ENCODE measurements around the gene TENT4A.

- TF ChIP-seq CTCF (IDR thresholded peaks at IDR 0.05), result no peak
- TF ChIP-seq POLR2AphosphoS5 (IDR thresholded peaks at IDR 0.05; ENCODE audit: low read depth, low read length), result no peak
- TF ChIP-seq, protein P1, sequence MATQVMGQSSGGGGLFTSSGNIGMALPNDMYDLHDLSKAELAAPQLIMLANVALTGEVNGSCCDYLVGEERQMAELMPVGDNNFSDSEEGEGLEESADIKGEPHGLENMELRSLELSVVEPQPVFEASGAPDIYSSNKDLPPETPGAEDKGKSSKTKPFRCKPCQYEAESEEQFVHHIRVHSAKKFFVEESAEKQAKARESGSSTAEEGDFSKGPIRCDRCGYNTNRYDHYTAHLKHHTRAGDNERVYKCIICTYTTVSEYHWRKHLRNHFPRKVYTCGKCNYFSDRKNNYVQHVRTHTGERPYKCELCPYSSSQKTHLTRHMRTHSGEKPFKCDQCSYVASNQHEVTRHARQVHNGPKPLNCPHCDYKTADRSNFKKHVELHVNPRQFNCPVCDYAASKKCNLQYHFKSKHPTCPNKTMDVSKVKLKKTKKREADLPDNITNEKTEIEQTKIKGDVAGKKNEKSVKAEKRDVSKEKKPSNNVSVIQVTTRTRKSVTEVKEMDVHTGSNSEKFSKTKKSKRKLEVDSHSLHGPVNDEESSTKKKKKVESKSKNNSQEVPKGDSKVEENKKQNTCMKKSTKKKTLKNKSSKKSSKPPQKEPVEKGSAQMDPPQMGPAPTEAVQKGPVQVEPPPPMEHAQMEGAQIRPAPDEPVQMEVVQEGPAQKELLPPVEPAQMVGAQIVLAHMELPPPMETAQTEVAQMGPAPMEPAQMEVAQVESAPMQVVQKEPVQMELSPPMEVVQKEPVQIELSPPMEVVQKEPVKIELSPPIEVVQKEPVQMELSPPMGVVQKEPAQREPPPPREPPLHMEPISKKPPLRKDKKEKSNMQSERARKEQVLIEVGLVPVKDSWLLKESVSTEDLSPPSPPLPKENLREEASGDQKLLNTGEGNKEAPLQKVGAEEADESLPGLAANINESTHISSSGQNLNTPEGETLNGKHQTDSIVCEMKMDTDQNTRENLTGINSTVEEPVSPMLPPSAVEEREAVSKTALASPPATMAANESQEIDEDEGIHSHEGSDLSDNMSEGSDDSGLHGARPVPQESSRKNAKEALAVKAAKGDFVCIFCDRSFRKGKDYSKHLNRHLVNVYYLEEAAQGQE (IDR thresholded peaks at IDR 0.05; ENCODE audit: insufficient read depth in 1 of 2, low read depth in 2 of 2, low read length in 1 of 2), result no peak
- TF ChIP-seq TCF7L2 (IDR thresholded peaks at IDR 0.05; ENCODE audit: low read depth, low read length), result no peak
- TF ChIP-seq SIN3A (IDR thresholded peaks at IDR 0.05; ENCODE audit: borderline replicate concordance, insufficient read depth, low read depth, low read length), result no peak
Measured at GRCh38 chr5:6717247-6717646, 4.0 kb downstream of the TENT4A start.
